BJ (cell line): ENCODE data around the gene SPATA6L. TPM values are rescaled to one million over a fixed set of nuclear protein-coding genes. Genes with fewer than 3 reads are reported as not detected.

Experiments
- CTCF ChIA-PET: fragments of 350-600 bp; formaldehyde crosslinking; extraction: SDS; loops from one replicate; lab custom pipeline; 2021; ENCODE audit warnings: antibody characterized with exemption, inconsistent platforms; lab: Yijun Ruan, JAX
- POLR2A ChIA-PET: fragments of 300-600 bp; sonication (Branson Sonifier 250); formaldehyde crosslinking; extraction: SDS; loops from one replicate; lab custom pipeline; 2021; ENCODE audit warnings: antibody characterized with exemption; lab: Charles Lee
- DNase-seq: peaks from one replicate; pipeline ENCODE4 v3.0.0-alpha.2; 2011; ENCODE audit warnings: low read depth
- H3K27me3 ChIP-seq: 2 replicates; pipeline ENCODE4 v1.6.0; 2011; ENCODE audit warnings: low read length; ENCODE audit not compliant: control insufficient read depth, insufficient read depth
- H3K36me3 ChIP-seq: 2 replicates; pipeline ENCODE4 v1.5.1; 2011; ENCODE audit warnings: low read length; ENCODE audit not compliant: control insufficient read depth, insufficient read depth
- H3K4me3 ChIP-seq: 2 replicates; pipeline ENCODE4 v1.5.1; 2011; ENCODE audit warnings: low read depth, mild to moderate bottlenecking, control low read depth, low read length
- polyA plus RNA-seq: library from polyadenylated mRNA; depleted of rRNA; stranded (reverse); fragments of >200 nt; gene quantifications from 2 replicates; pipeline ENCODE4 v1.2.3, GENCODE V29; 2011
- TF ChIP-seq, protein P1 (sequence below): IDR thresholded peaks from 2 replicates; pipeline ENCODE4 v1.5.1; 2011; ENCODE audit warnings: low read depth, mild to moderate bottlenecking, control low read depth, inconsistent platforms, low read length, moderate library complexity; ENCODE audit not compliant: insufficient read depth

The SPATA6L gene
- polyA plus RNA-seq, 1 experiment = 0.43 TPM

- H3K27me3 ChIP-seq = no peaks in the 10 kb centered on the region
- TF ChIP-seq, protein P1, sequence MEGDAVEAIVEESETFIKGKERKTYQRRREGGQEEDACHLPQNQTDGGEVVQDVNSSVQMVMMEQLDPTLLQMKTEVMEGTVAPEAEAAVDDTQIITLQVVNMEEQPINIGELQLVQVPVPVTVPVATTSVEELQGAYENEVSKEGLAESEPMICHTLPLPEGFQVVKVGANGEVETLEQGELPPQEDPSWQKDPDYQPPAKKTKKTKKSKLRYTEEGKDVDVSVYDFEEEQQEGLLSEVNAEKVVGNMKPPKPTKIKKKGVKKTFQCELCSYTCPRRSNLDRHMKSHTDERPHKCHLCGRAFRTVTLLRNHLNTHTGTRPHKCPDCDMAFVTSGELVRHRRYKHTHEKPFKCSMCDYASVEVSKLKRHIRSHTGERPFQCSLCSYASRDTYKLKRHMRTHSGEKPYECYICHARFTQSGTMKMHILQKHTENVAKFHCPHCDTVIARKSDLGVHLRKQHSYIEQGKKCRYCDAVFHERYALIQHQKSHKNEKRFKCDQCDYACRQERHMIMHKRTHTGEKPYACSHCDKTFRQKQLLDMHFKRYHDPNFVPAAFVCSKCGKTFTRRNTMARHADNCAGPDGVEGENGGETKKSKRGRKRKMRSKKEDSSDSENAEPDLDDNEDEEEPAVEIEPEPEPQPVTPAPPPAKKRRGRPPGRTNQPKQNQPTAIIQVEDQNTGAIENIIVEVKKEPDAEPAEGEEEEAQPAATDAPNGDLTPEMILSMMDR = no peak
- peaks cover 4% of the 10 kb centered on the region for H3K36me3 ChIP-seq
- no peak for DNase-seq
- H3K4me3 ChIP-seq = no peak overlapping the region
- ChIA-PET CTCF (no interaction called here), POLR2A (no interaction called here)
Observed at GRCh38 chr9:4700091-4700490, 33.8 kb upstream of the SPATA6L start.

DNA sequence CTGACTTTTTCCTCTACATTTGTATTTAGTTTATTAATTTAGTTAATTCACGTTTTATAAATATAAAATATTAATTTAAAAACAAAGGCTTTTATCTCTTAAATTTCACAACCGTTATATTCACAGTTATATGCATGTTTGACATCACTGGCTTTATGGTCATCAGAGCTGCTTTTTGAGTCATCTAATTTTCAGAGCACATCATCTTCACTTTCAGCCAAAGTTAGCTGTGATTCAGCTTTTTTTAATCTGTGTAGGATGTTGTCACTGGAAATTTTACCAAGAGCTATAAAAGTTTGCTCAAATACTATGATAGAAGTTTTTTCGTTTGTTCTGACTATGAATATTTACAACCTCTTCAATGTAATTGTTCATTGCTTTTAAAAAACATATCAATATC is 25.5 kb upstream of the SPATA6L start:
- peak; percentile 19 for DNase-seq
- CTCF ChIA-PET = interaction anchor here (2.4 kb wide), 1 partner anchor 12 kb away, joined by 6 read pairs; the partner anchor contains the start of gene CDC37L1
- POLR2A ChIA-PET = no interaction called here
- Histone ChIP-seq H3K4me3 (no peak overlapping the region), H3K27me3 (no peaks in the 10 kb centered on the region), H3K36me3 (peaks cover 3% of the 10 kb centered on the region)
- TF ChIP-seq, protein P1 = no peak

DNA sequence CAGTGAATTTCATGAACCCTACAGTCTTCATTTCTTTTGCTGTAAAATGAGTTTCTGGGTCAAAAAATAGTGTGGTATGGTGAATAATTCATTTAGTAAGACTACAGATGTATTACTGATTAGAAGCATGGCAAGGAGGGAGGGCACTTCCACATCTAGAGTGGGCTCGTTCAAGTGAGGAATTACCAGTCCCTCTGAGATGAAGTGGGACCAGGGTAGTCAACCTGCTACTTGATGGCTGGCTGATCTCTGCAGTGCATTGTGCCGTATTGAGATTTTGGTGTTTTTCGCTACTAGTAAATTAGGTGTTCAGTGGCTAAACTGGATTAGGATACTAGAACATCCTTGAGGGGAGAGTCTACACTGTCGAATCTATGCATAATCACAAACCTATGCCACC is 23.9 kb upstream of the SPATA6L start:
- Histone ChIP-seq H3K27me3 (no peaks in the 10 kb centered on the region), H3K36me3 (peaks cover 4% of the 10 kb centered on the region; the same call in 1 of the 2 replicates), H3K4me3 (no peak overlapping the region)
- no peak for DNase-seq
- ChIA-PET CTCF (no interaction called here), POLR2A (no interaction called here)
- TF ChIP-seq, protein P1 = no peak

DNA sequence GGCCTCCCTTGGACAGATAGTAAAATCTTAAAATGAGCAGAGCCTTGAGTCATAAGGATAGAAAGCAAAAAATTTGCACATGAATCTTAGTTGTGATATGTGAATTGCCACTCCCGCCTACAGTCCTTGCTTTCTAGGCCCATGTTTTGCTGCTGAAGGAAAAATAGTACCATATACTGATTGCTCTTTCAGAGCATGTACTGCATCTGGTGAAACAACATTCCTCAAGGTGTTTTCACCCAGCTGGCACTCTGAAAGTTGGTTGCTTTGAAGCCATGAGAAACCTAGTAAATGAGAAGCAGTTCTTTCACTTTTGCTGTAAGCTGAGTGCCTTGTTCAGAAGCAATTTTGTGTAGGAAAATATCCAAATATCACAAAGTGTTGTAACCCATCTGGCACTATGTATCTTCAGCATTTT is 23.4 kb upstream of the SPATA6L start:
- DNase-seq = no peak
- CTCF ChIA-PET = no interaction called here
- POLR2A ChIA-PET = no interaction called here
- no peak overlapping the region for H3K4me3 ChIP-seq
- no peaks in the 10 kb centered on the region for H3K27me3 ChIP-seq
- TF ChIP-seq, protein P1 = no peak
- H3K36me3 ChIP-seq = peaks cover 6% of the 10 kb centered on the region; the same call in 1 of the 2 replicates

DNA sequence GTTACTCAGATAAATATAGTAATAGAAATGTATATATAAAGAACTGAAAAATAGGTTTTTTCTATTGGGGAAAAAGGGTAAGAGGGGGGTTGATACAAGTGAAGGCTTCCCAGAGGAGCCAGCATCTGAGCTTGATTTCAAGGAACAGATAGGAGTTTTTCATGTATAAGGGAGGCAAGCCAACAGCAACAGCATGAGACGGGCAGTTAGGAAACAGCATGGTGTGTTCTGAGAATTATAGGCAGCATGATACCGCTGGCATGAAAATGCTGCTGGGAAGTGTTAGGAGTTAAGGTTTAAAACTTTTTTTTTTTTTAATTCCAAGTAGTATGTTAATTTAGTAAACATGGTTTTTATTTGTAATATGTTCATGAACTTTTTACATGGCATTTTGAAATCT is 22.7 kb upstream of the SPATA6L start:
- Histone ChIP-seq H3K4me3 (no peak overlapping the region), H3K36me3 (peaks cover 6% of the 10 kb centered on the region; the same call in 1 of the 2 replicates), H3K27me3 (no peaks in the 10 kb centered on the region)
- no peak for DNase-seq
- ChIA-PET CTCF (no interaction called here), POLR2A (no interaction called here)
- TF ChIP-seq, protein P1 = no peak
